Measurements from ENCODE around the gene MEAF6.
"Not testable (repeated sequence)": the region's sequence is repeated elsewhere in the genome, so short reads cannot be mapped to it uniquely, and the experiment has no call there.

The MEAF6 gene

GRCh38 chr1:37514350-37515184, at the start of gene MEAF6:
TSS of gene MEAF6 (minus strand) at chr1:37514766. CDS start at chr1:37514746, 20 bp downstream.
- peak; percentile 40 to 48 for DNase-seq (ENCODE audit: low read depth in 2 of 2)

GRCh38 chr1:37562984-37563383, 48.4 kb upstream of the MEAF6 start:
- DNase-seq (ENCODE audit: low read depth in 2 of 2) = no peak

- DNase-seq (ENCODE audit: low read depth in 2 of 2) = peak in 1 of 2 experiments; percentile 11
Measured at GRCh38 chr1:37561133-37562132, 46.9 kb upstream of the MEAF6 start.

GRCh38 chr1:37560401-37561132, 46.0 kb upstream of the MEAF6 start:
- no peak for DNase-seq (ENCODE audit: low read depth in 2 of 2)

GRCh38 chr1:37559957-37560379, 45.4 kb upstream of the MEAF6 start:
- DNase-seq (ENCODE audit: low read depth in 2 of 2) = not testable (repeated sequence)

GRCh38 chr1:37559080-37559479, 44.5 kb upstream of the MEAF6 start:
- DNase-seq (ENCODE audit: low read depth in 2 of 2) = no peak

GRCh38 chr1:37558411-37558810, 43.8 kb upstream of the MEAF6 start:
- DNase-seq (ENCODE audit: low read depth in 2 of 2) = no peak

- no peak for DNase-seq (ENCODE audit: low read depth in 2 of 2)
Measured at GRCh38 chr1:37557402-37557801, 42.8 kb upstream of the MEAF6 start.

- peak; percentile 52 for DNase-seq (ENCODE audit: low read depth in 2 of 2)
Measured at GRCh38 chr1:37556712-37557196, 42.2 kb upstream of the MEAF6 start, which contains the start of gene DNALI1. TSS of gene DNALI1 (plus strand) at chr1:37556940. CDS start at chr1:37556995, 55 bp downstream.

GRCh38 chr1:37553927-37554808, 39.6 kb upstream of the MEAF6 start, which contains the start of gene SNIP1:
TSS of gene SNIP1 (minus strand) at chr1:37554293. CDS start at chr1:37554229, 64 bp downstream.
- DNase-seq (ENCODE audit: low read depth in 2 of 2) = peak; percentile 73 to 74

GRCh38 chr1:37553598-37553926, 39.0 kb upstream of the MEAF6 start:
- DNase-seq (ENCODE audit: low read depth in 2 of 2) = no peak

- peak in 1 of 2 experiments; percentile 3 for DNase-seq (ENCODE audit: low read depth in 2 of 2)
Measured at GRCh38 chr1:37549341-37549740, 34.8 kb upstream of the MEAF6 start.

GRCh38 chr1:37545019-37545418, 30.5 kb upstream of the MEAF6 start:
- DNase-seq (ENCODE audit: low read depth in 2 of 2) = no peak

GRCh38 chr1:37544530-37544929, 30.0 kb upstream of the MEAF6 start:
- DNase-seq (ENCODE audit: low read depth in 2 of 2) = no peak

GRCh38 chr1:37540036-37540785, 25.6 kb upstream of the MEAF6 start:
- DNase-seq (ENCODE audit: low read depth in 2 of 2) = no peak

- DNase-seq (ENCODE audit: low read depth in 2 of 2) = not testable (repeated sequence)
Measured at GRCh38 chr1:37539154-37539553, 24.6 kb upstream of the MEAF6 start.

- DNase-seq (ENCODE audit: low read depth in 2 of 2) = no peak
Measured at GRCh38 chr1:37537378-37537777, 22.8 kb upstream of the MEAF6 start.

- DNase-seq (ENCODE audit: low read depth in 2 of 2) = no peak
Measured at GRCh38 chr1:37533317-37534093, 18.9 kb upstream of the MEAF6 start.
